Prostate gland (tissue), 2 donors: ENCODE data around the gene ANKRD11. TPM values are rescaled to one million over a fixed set of nuclear protein-coding genes. Genes with fewer than 3 reads are reported as not detected.

Experiments
- DNase-seq: peaks from one replicate; pipeline ENCODE4 v3.0.0-alpha.2; 2019; ENCODE audit warnings: low spot score
- H3K27ac ChIP-seq, 2 donors: fragments of 200-600 bp; sonication (generic); 2 replicates each; pipeline ENCODE4 v1.5.1; 2017 to 2019
- H3K27me3 ChIP-seq: fragments of 200-600 bp; sonication (generic); replicated peaks from 2 replicates; pipeline ENCODE4 v1.5.1; 2019; ENCODE audit not compliant: insufficient read depth
- H3K36me3 ChIP-seq, 2 donors: fragments of 200-600 bp; sonication (generic); 1 replicate in 1 of 2; 2 replicates in 1 of 2; pipeline versions ENCODE4 v1.5.1 to v1.8.1; 2017 to 2019
- H3K4me1 ChIP-seq: fragments of 200-600 bp; sonication (generic); replicated peaks from 2 replicates; pipeline ENCODE4 v1.5.1; 2019
- H3K4me3 ChIP-seq, 2 donors: fragments of 200-600 bp; sonication (generic); 2 replicates each; pipeline ENCODE4 v1.5.1; 2017 to 2019
- H3K9me3 ChIP-seq: fragments of 200-600 bp; sonication (generic); 2 replicates; pipeline ENCODE4 v1.5.1; 2017
- CTCF ChIP-seq, 4 experiments: fragments of 200-600 bp in 2 of 4; fragments of 450-650 bp in 2 of 4; sonication (generic) in 2 of 4; IDR thresholded peaks; 1 replicate in 3 of 4; 2 replicates in 1 of 4; pipeline ENCODE4 v1.5.1; 2016 to 2019; ENCODE audit warnings: antibody characterized with exemption in 4 of 4, mild to moderate bottlenecking in 2 of 4, moderate library complexity in 2 of 4
- POLR2A ChIP-seq: fragments of 450-650 bp; IDR thresholded peaks from one replicate; pipeline ENCODE4 v1.6.1; 2016; ENCODE audit warnings: antibody characterized with exemption, mild to moderate bottlenecking
- POLR2AphosphoS5 ChIP-seq: sonication (generic); formaldehyde crosslinking; IDR thresholded peaks from one replicate; pipeline ENCODE4 v1.6.1; 2017; ENCODE audit warnings: antibody characterized with exemption
- WGBS: methylation state at CpG from one replicate; pipeline ENCODE4 v1.1.5; 2018; 5-methylcytosine and 5-hydroxymethylcytosine counted together
- intact Hi-C: fragments of 100-400 bp; cut with DNase I; formaldehyde crosslinking; loops from one replicate; pipeline ENCODE4 v1.14.2; 2022
- total RNA-seq, 2 donors: library from RNA; depleted of rRNA; stranded (reverse); fragments of >200 nt; gene quantifications; one replicate each; pipeline ENCODE4 v1.1.0, GENCODE V29; 2016

Gene ANKRD11
- total RNA-seq, 2 donors from 2014 or later = 66.2 to 143 TPM

DNA sequence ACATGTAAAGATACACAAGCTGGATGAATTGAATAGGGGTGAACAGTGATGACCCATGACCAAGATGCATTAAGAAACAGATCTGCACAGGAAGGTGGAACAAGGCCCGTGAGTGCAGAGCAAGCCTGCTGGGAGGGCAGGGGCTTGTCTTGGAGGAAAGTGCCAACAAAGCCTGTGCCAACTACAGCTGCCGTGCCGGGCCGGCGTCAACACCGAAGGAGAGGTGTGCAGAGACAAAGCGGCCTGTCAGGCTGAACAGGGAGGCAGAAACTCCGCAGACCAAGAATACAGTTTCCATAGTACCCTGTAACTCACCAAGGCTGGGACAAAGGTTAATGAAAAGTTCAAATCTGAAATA, 46.7 kb downstream of the ANKRD11 start:
- peak overlapping the region in 1 of 2 donors; percentile 10 for H3K27ac ChIP-seq
- TF ChIP-seq CTCF (IDR thresholded peaks at IDR 0.05) = no peak
- TF ChIP-seq POLR2AphosphoS5 = peak; percentile 12
- intact Hi-C loops = loop anchor here (5.0 to 10.0 kb wide), 2 partner anchors 49 to 64 kb away; partner anchors contain the start of gene SPG7
- peak; percentile 58 for DNase-seq
- H3K27me3 ChIP-seq = no peaks in the 10 kb centered on the region
- no peak overlapping the region for H3K4me3 ChIP-seq
- H3K9me3 ChIP-seq = no peaks in the 10 kb centered on the region
- WGBS = 22% methylated on average over 8 of the region's 8 CpGs
- H3K36me3 ChIP-seq = no peaks in the 10 kb centered on the region
- H3K4me1 ChIP-seq = peaks cover 32% of the 10 kb centered on the region

DNA sequence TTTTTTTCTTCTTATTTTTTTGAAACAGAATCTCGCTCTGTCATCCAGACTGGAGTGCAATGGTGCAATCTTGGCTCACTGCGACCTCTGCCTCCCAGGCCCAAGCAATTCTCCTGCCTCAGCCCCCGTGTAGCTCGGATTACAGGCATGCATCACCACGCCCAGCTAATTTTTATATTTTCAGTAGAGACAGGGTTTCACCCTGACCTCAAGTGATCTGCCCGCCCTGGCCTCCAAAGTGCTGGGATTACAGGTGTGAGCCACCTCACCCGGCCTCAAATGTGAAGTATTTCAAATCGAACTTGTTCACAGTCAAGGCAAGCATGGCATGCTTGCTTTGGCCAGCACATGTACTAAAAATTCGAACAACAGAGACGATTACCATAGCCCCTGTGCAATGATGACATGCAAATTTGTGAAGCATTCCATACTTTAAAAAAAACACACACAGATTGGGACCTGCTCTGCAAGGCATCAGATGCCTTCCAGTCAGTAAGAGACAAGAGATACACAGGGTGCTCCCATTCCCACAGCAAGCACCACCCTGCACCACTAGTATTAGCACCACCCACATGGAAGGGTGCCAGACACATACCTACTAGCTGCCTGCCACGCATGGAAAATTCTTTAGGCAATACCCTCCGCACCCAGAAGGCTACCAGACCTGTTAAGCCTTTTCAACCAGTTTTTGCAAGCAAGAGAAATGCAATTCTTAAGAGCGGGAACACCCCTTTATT, 47.2 kb downstream of the ANKRD11 start:
- H3K36me3 ChIP-seq = no peaks in the 10 kb centered on the region
- peak; percentile 77 for DNase-seq
- intact Hi-C loops = loop anchor here (5.0 to 10.0 kb wide), 2 partner anchors 48 to 64 kb away; partner anchors contain the start of gene SPG7
- H3K9me3 ChIP-seq = no peaks in the 10 kb centered on the region
- WGBS = 33% methylated on average over 13 of the region's 13 CpGs
- no peak for TF ChIP-seq CTCF (IDR thresholded peaks at IDR 0.05)
- TF ChIP-seq POLR2A = no peak
- TF ChIP-seq POLR2AphosphoS5 = peak; percentile 22
- no peaks in the 10 kb centered on the region for H3K27me3 ChIP-seq
- peak overlapping the region; percentile 0 to 55 for H3K27ac ChIP-seq
- peaks cover 32% of the 10 kb centered on the region for H3K4me1 ChIP-seq
- no peak overlapping the region for H3K4me3 ChIP-seq

DNA sequence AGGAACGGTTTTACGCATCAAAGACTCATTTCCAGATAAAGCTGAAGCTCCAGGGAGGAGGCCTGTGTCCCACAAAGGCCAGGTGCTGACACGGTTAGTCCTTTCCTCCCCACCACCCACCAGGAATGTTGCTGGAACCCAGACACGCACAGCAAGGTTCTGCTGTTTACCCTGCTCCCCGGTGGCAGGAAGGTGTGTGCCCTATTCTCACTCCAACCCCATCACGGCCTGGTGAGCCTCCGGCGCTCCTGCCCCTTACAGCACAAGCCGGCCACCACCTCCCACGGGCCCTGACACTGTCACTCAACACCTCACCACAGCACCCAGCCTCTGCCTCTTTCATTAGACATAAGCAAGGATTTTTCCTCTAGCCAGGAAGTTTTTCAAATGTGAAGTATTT, 47.8 kb downstream of the ANKRD11 start:
- WGBS = 33% methylated on average over 10 of the region's 10 CpGs
- H3K4me3 ChIP-seq = no peak overlapping the region
- no peaks in the 10 kb centered on the region for H3K9me3 ChIP-seq
- TF ChIP-seq POLR2A (no peak), POLR2AphosphoS5 (no peak), CTCF (IDR thresholded peaks at IDR 0.05) (no peak)
- no peaks in the 10 kb centered on the region for H3K36me3 ChIP-seq
- intact Hi-C loops = loop anchor here (5.0 to 10.0 kb wide), 2 partner anchors 48 to 65 kb away; partner anchors contain the start of gene SPG7
- no peak for DNase-seq
- H3K27me3 ChIP-seq = no peaks in the 10 kb centered on the region
- peaks cover 32% of the 10 kb centered on the region for H3K4me1 ChIP-seq
- peak overlapping the region; percentile 0 to 55 for H3K27ac ChIP-seq

DNA sequence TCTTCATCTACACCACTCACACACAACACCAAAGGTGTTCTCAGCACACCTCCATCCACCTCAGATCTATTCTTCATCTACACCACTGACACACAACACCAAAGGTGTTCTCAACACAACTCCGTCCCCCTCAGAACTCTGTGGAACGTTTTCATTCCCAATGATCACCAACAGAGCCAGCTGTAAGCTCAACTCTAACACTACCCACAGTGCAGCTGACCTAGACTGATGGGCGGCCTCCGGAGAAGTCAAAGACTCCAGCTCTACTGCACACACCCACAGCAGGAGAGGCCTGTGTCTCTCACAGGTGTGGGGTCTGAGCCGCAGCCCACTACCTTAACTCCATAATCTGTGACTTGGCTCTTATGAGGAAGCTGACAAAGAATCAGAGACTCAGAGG, 50.7 kb downstream of the ANKRD11 start:
- Histone ChIP-seq H3K4me3 (no peak overlapping the region), H3K27me3 (no peaks in the 10 kb centered on the region), H3K36me3 (no peaks in the 10 kb centered on the region), H3K27ac (no peak overlapping the region), H3K9me3 (no peaks in the 10 kb centered on the region), H3K4me1 (peaks cover 24% of the 10 kb centered on the region)
- intact Hi-C loops = loop anchor here (5.0 to 10.0 kb wide), 2 partner anchors 45 to 68 kb away; partner anchors contain the start of gene SPG7
- TF ChIP-seq CTCF (IDR thresholded peaks at IDR 0.05) (no peak), POLR2A (no peak)
- no peak for DNase-seq
- WGBS = 88% methylated on average over 5 of the region's 5 CpGs

GRCh38 chr16:89437991-89438390, 52.4 kb downstream of the ANKRD11 start:
- no peaks in the 10 kb centered on the region for H3K27me3 ChIP-seq
- H3K9me3 ChIP-seq = no peaks in the 10 kb centered on the region
- intact Hi-C loops = no loop called here
- no peak for DNase-seq
- no peaks in the 10 kb centered on the region for H3K36me3 ChIP-seq
- 94% methylated on average over 8 of the region's 8 CpGs for WGBS
- H3K4me1 ChIP-seq = peaks cover 7% of the 10 kb centered on the region
- no peak overlapping the region for H3K27ac ChIP-seq
- no peak for TF ChIP-seq POLR2A
- TF ChIP-seq CTCF (IDR thresholded peaks at IDR 0.05) = no peak
- TF ChIP-seq POLR2AphosphoS5 = no peak
- H3K4me3 ChIP-seq = no peak overlapping the region
